IMR-90 (cell line): ENCODE measurements around the gene KAZN. TPM values are rescaled to one million over a fixed set of nuclear protein-coding genes. Genes with fewer than 3 reads are reported as not detected.

Experiments used
- ATAC-seq: fragments of 200-7000 bp; cut with Tn5 transposase; 2 replicates; pipeline ENCODE4 v1.9.1; 2020; ENCODE audit warnings: low read depth, mild to moderate bottlenecking, moderate library complexity
- BruUV-seq: library from RNA; stranded (reverse); fragments of 400-500 nt; replicated peaks from 2 replicates; lab custom pipeline; 2021; lab: Mats Ljungman, UMichigan
- CTCF ChIA-PET: fragments of 300-600 bp; formaldehyde crosslinking; extraction: SDS; loops from one replicate; lab custom pipeline; 2021; ENCODE audit warnings: antibody characterized with exemption; lab: Yijun Ruan, JAX
- POLR2A ChIA-PET: fragments of 300-600 bp; sonication (Branson Sonifier 250); formaldehyde crosslinking; loops from one replicate; lab custom pipeline; 2022; ENCODE audit warnings: antibody characterized with exemption; ENCODE audit not compliant: unreplicated experiment; lab: Charles Lee
- DNase-seq: peaks from one replicate; pipeline ENCODE4 v3.0.0; 2013
- H2AFZ ChIP-seq: replicated peaks from 2 replicates; pipeline ENCODE3; 2013; ENCODE audit warnings: low read length, mild to moderate bottlenecking; ENCODE audit not compliant: poor library complexity
- H2AK5ac ChIP-seq: 2 replicates; pipeline ENCODE4 v1.6.1; 2013; ENCODE audit warnings: low read depth, low read length, inconsistent platforms
- H2AK9ac ChIP-seq: replicated peaks from 2 replicates; pipeline ENCODE3; 2013; ENCODE audit warnings: mild to moderate bottlenecking, low read depth, low read length, moderate library complexity; ENCODE audit not compliant: poor library complexity
- H2BK120ac ChIP-seq: 2 replicates; pipeline ENCODE4 v1.6.1; 2013; ENCODE audit warnings: low read depth, low read length, inconsistent platforms
- H2BK15ac ChIP-seq: 3 replicates; pipeline ENCODE4 v1.6.1; 2013; ENCODE audit warnings: low read depth, low read length, inconsistent platforms
- H2BK20ac ChIP-seq: 2 replicates; pipeline ENCODE4 v1.6.1; 2013; ENCODE audit warnings: low read depth, mild to moderate bottlenecking, inconsistent platforms, low read length, moderate library complexity
- H2BK5ac ChIP-seq: 2 replicates; pipeline ENCODE4 v1.6.1; 2013; ENCODE audit warnings: mild to moderate bottlenecking, low read depth, low read length, inconsistent platforms; ENCODE audit not compliant: poor library complexity, severe bottlenecking
- H3K14ac ChIP-seq: replicated peaks from 2 replicates; pipeline ENCODE4 v1.6.1; 2013; ENCODE audit warnings: low read depth, low read length, inconsistent platforms
- H3K18ac ChIP-seq: 2 replicates; pipeline ENCODE4 v1.6.1; 2013; ENCODE audit warnings: low read depth, low read length, control low read depth
- H3K23ac ChIP-seq: 2 replicates; pipeline ENCODE4 v1.6.1; 2013; ENCODE audit warnings: low read depth, low read length, inconsistent platforms
- H3K27ac ChIP-seq: 2 replicates; pipeline ENCODE4 v1.5.1; 2013; ENCODE audit warnings: mild to moderate bottlenecking, control low read depth, low read length; ENCODE audit not compliant: insufficient read depth
- H3K27me3 ChIP-seq: 2 replicates; pipeline ENCODE4 v1.6.1; 2013; ENCODE audit warnings: low read length; ENCODE audit not compliant: control insufficient read depth, insufficient read depth
- H3K36me3 ChIP-seq: 2 replicates; pipeline ENCODE4 v1.6.1; 2013; ENCODE audit warnings: low read length, mixed read lengths; ENCODE audit not compliant: control insufficient read depth, insufficient read depth
- H3K4ac ChIP-seq: 2 replicates; pipeline ENCODE4 v1.6.1; 2013; ENCODE audit warnings: low read depth, low read length, inconsistent platforms
- H3K4me1 ChIP-seq: 2 replicates; pipeline ENCODE4 v1.6.1; 2013; ENCODE audit warnings: low read length, mixed read lengths; ENCODE audit not compliant: control insufficient read depth, insufficient read depth
- H3K4me2 ChIP-seq: 2 replicates; pipeline ENCODE4 v1.6.1; 2013; ENCODE audit warnings: low read depth, mild to moderate bottlenecking, control low read depth, low read length, moderate library complexity
- H3K4me3 ChIP-seq: 2 replicates; pipeline ENCODE4 v1.5.1; 2013; ENCODE audit warnings: low read depth, mild to moderate bottlenecking, control low read depth, low read length, moderate library complexity; ENCODE audit not compliant: insufficient read depth
- H3K56ac ChIP-seq: 2 replicates; pipeline ENCODE4 v1.6.1; 2013; ENCODE audit warnings: low read length, inconsistent platforms; ENCODE audit not compliant: insufficient read depth; ENCODE audit errors: extremely low read depth
- H3K79me1 ChIP-seq, 2 experiments: 2 replicates each; pipeline ENCODE4 v1.6.1; 2013; ENCODE audit warnings: low read length in 2 of 2, inconsistent platforms in 1 of 2, low read depth in 1 of 2
- H3K9ac ChIP-seq: 2 replicates; pipeline ENCODE4 v1.6.1; 2013; ENCODE audit warnings: low read depth, low read length, control low read depth
- H3K9me1 ChIP-seq: 2 replicates; pipeline ENCODE4 v1.6.1; 2013; ENCODE audit warnings: low read length, inconsistent platforms; ENCODE audit not compliant: insufficient read depth
- H3K9me3 ChIP-seq: 2 replicates; pipeline ENCODE4 v1.6.1; 2013; ENCODE audit warnings: low read length; ENCODE audit not compliant: control insufficient read depth, insufficient read depth
- H4K20me1 ChIP-seq: 2 replicates; pipeline ENCODE4 v1.6.1; 2013; ENCODE audit warnings: low read length, inconsistent platforms; ENCODE audit not compliant: insufficient read depth
- H4K5ac ChIP-seq: 2 replicates; pipeline ENCODE4 v1.6.1; 2013; ENCODE audit warnings: mild to moderate bottlenecking, low read depth, low read length, control low read depth
- H4K8ac ChIP-seq, 2 experiments: 2 replicates each; pipeline ENCODE4 v1.6.1; 2013; ENCODE audit warnings: low read depth in 2 of 2, low read length in 2 of 2, control low read depth in 1 of 2, inconsistent platforms in 1 of 2
- H4K91ac ChIP-seq: 2 replicates; pipeline ENCODE4 v1.6.1; 2013; ENCODE audit warnings: low read depth, low read length, inconsistent platforms; ENCODE audit not compliant: insufficient read depth
- BHLHE40 ChIP-seq: fragments of 150-350 bp; IDR thresholded peaks from 2 replicates; pipeline ENCODE4 v1.6.1; 2016; ENCODE audit warnings: mild to moderate bottlenecking, low read depth, low read length
- CEBPB ChIP-seq: IDR thresholded peaks from 2 replicates; pipeline ENCODE4 v1.6.1; 2012; ENCODE audit warnings: low read depth, low read length, improper control_type of control experiment
- CHD1 ChIP-seq: IDR thresholded peaks from 2 replicates; pipeline ENCODE4 v1.6.1; 2012; ENCODE audit warnings: low read depth, low read length, improper control_type of control experiment
- CTCF ChIP-seq: conservative IDR thresholded peaks from 2 replicates; pipeline ENCODE4 v1.5.1; 2012; ENCODE audit warnings: mild to moderate bottlenecking, low read depth, low read length, improper control_type of control experiment
- ELK1 ChIP-seq: fragments of 150-350 bp; IDR thresholded peaks from 2 replicates; pipeline ENCODE4 v1.6.1; 2016; ENCODE audit warnings: low read depth, mild to moderate bottlenecking, low read length, moderate library complexity, borderline replicate concordance
- FOS ChIP-seq: fragments of 150-350 bp; IDR thresholded peaks from 2 replicates; pipeline ENCODE4 v1.6.1; 2016; ENCODE audit warnings: low read depth, low read length
- MAFK ChIP-seq: IDR thresholded peaks from 2 replicates; pipeline ENCODE4 v1.6.1; 2012; ENCODE audit warnings: low read depth, low read length, improper control_type of control experiment
- MAZ ChIP-seq: IDR thresholded peaks from 2 replicates; pipeline ENCODE4 v1.6.1; 2012; ENCODE audit warnings: low read depth, mild to moderate bottlenecking, low read length, improper control_type of control experiment, moderate library complexity, borderline replicate concordance
- MXI1 ChIP-seq: IDR thresholded peaks from 2 replicates; pipeline ENCODE4 v1.6.1; 2012; ENCODE audit warnings: low read depth, mild to moderate bottlenecking, low read length, moderate library complexity, borderline replicate concordance
- NFE2L2 ChIP-seq: fragments of 150-350 bp; IDR thresholded peaks from 2 replicates; pipeline ENCODE4 v1.6.1; 2016; ENCODE audit warnings: low read depth, mild to moderate bottlenecking, low read length
- POLR2A ChIP-seq: IDR thresholded peaks from 2 replicates; pipeline ENCODE4 v1.6.1; 2012; ENCODE audit warnings: mild to moderate bottlenecking, low read depth, low read length
- RAD21 ChIP-seq: IDR thresholded peaks from 2 replicates; pipeline ENCODE4 v1.6.1; 2012; ENCODE audit warnings: low read length, improper control_type of control experiment
- RCOR1 ChIP-seq: IDR thresholded peaks from 2 replicates; pipeline ENCODE4 v1.6.1; 2012; ENCODE audit warnings: mild to moderate bottlenecking, low read length, improper control_type of control experiment; ENCODE audit not compliant: insufficient replicate concordance
- RFX5 ChIP-seq: IDR thresholded peaks from 2 replicates; pipeline ENCODE4 v1.8.0; 2012; ENCODE audit warnings: low read depth, mild to moderate bottlenecking, low read length, moderate library complexity
- SMC3 ChIP-seq: fragments of 150-350 bp; IDR thresholded peaks from 2 replicates; pipeline ENCODE4 v1.6.1; 2016; ENCODE audit warnings: low read depth, mild to moderate bottlenecking, antibody characterized with exemption, low read length, moderate library complexity
- USF2 ChIP-seq: fragments of 150-350 bp; IDR thresholded peaks from 2 replicates; pipeline ENCODE4 v1.6.1; 2017; ENCODE audit warnings: mild to moderate bottlenecking, antibody characterized with exemption, low read length, low read depth
- WGBS, 2 experiments: methylation state at CpG; one replicate each; pipeline versions ENCODE4 v1.1.5 to v1.1.7; 2013; ENCODE audit warnings: missing lambda C conversion rate in 2 of 2; ENCODE audit not compliant: insufficient read length in 1 of 2; ENCODE audit errors: extremely low coverage in 2 of 2; 5-methylcytosine and 5-hydroxymethylcytosine counted together
- dilution Hi-C: fragments of 300-500 bp; cut with HindIII; formaldehyde crosslinking; loops from one replicate; pipeline ENCODE4 v1.14.3; 2018; ENCODE audit warnings: low sequenced_read_pairs; ENCODE audit not compliant: unreplicated experiment
- in situ Hi-C: fragments of 300-500 bp; cut with MboI; formaldehyde crosslinking; loops from 3 replicates; pipeline ENCODE4 v1.14.3; 2019; ENCODE audit warnings: low sequenced_read_pairs, inconsistent platforms, mixed read lengths
- intact Hi-C: fragments of 100-400 bp; cut with micrococcal nuclease; formaldehyde crosslinking; loops from 2 replicates; pipeline ENCODE4 v1.10.0; 2022
- polyA plus RNA-seq, 3 experiments: library from polyadenylated mRNA; depleted of rRNA; stranded (reverse); fragments of >200 nt; gene quantifications; 2 replicates each; pipeline ENCODE4 v1.2.3, GENCODE V29; 2012; ENCODE audit warnings: low replicate concordance in 1 of 3
- total RNA-seq: library from RNA; depleted of rRNA; stranded (reverse); fragments of >200 nt; gene quantifications from 2 replicates; pipeline ENCODE4 v1.2.3, GENCODE V29; 2012

The KAZN gene
- total and polyA plus RNA-seq, 2 of the 4 experiments (the other 2 are of a cell fraction) = 5.2 to 10.5 TPM

GRCh38 chr1:14616632-14617396 is 18.3 kb downstream of the KAZN start:
- dilution Hi-C loops (no loop called here), in situ Hi-C loops (no loop called here), intact Hi-C loops (no loop called here)
- Histone ChIP-seq H3K36me3 (no peaks in the 10 kb centered on the region), H3K9ac (no peak overlapping the region), H3K23ac (no peak overlapping the region), H2BK5ac (no peak overlapping the region), H3K4me1 (no peaks in the 10 kb centered on the region), H3K27ac (no peak overlapping the region), H3K27me3 (no peaks in the 10 kb centered on the region), H3K14ac (no peak overlapping the region), H3K56ac (no peak overlapping the region), H2AK9ac (no peak overlapping the region), H3K9me3 (peaks cover 6% of the 10 kb centered on the region; the same call in 1 of the 2 replicates), H2BK120ac (no peak overlapping the region), H2AFZ (no peak overlapping the region), H2AK5ac (no peak overlapping the region), H2BK15ac (no peak overlapping the region), H3K4me3 (no peak overlapping the region), H3K9me1 (no peaks in the 10 kb centered on the region), H4K5ac (no peak overlapping the region), H4K20me1 (no peaks in the 10 kb centered on the region), H4K8ac (no peak overlapping the region), H2BK20ac (no peak overlapping the region), H3K18ac (no peak overlapping the region), H4K91ac (no peak overlapping the region), H3K4me2 (no peak overlapping the region), H3K4ac (no peak overlapping the region), H3K79me1 (no peaks in the 10 kb centered on the region)
- DNase-seq (no peak), ATAC-seq (no peak)
- ChIA-PET CTCF (no interaction called here), POLR2A (no interaction called here)
- no peak for TF ChIP-seq ELK1
- no peak for TF ChIP-seq SMC3
- TF ChIP-seq RCOR1 = no peak
- no peak for TF ChIP-seq USF2
- no peak for TF ChIP-seq MXI1
- TF ChIP-seq RAD21 = no peak
- no peak for TF ChIP-seq NFE2L2
- no peak for TF ChIP-seq MAZ
- no peak for TF ChIP-seq MAFK
- TF ChIP-seq CEBPB = no peak
- TF ChIP-seq CTCF = no peak
- no peak for TF ChIP-seq POLR2A
- no peak for TF ChIP-seq FOS
- no peak for TF ChIP-seq BHLHE40
- TF ChIP-seq CHD1 = no peak
- no peak for TF ChIP-seq RFX5
- BruUV-seq = no TSS peak
- WGBS, 2 experiments = 68% methylated on average over 5 of the region's 11 CpGs; no CpG with 5 or more reads in 1 of the 2 experiments
